GM21723 (cell line): Measurements from ENCODE around the gene TSFM.

Experiments used
- ATAC-seq: cut with Tn5 transposase; IDR thresholded peaks from one replicate; pipeline ENCODE4 v1.9.1; 2021; ENCODE audit warnings: mild to moderate bottlenecking, moderate library complexity; ENCODE audit not compliant: unreplicated experiment

Gene TSFM

GRCh38 chr12:57782608-57783465, at the start of gene TSFM:
TSS of gene TSFM (plus strand) at chr12:57782787. CDS start at chr12:57782802, 15 bp downstream.
- peak; percentile 90 for ATAC-seq

GRCh38 chr12:57733928-57734327, 48.7 kb upstream of the TSFM start:
- no peak for ATAC-seq

GRCh38 chr12:57734591-57734990, 48.0 kb upstream of the TSFM start:
- no peak for ATAC-seq

- no peak for ATAC-seq
Observed at GRCh38 chr12:57735198-57735855, 47.3 kb upstream of the TSFM start.

GRCh38 chr12:57735952-57736740, 46.4 kb upstream of the TSFM start:
- ATAC-seq: no peak

GRCh38 chr12:57736741-57737466, 45.7 kb upstream of the TSFM start:
- no peak for ATAC-seq

- no peak for ATAC-seq
Observed at GRCh38 chr12:57737467-57738460, 44.8 kb upstream of the TSFM start.

GRCh38 chr12:57738661-57739237, 43.8 kb upstream of the TSFM start, which contains the start of gene AGAP2:
TSS of gene AGAP2 (minus strand) at chr12:57738742. CDS start at chr12:57738246, 496 bp downstream.
- no peak for ATAC-seq

- no peak for ATAC-seq
Observed at GRCh38 chr12:57739387-57739786, 43.2 kb upstream of the TSFM start.

GRCh38 chr12:57739914-57740538, 42.6 kb upstream of the TSFM start:
- no peak for ATAC-seq

GRCh38 chr12:57740656-57741412, 41.8 kb upstream of the TSFM start:
- peak; percentile 47 for ATAC-seq

- ATAC-seq: peak; percentile 1
Observed at GRCh38 chr12:57741413-57741789, 41.2 kb upstream of the TSFM start.

- peak; percentile 66 for ATAC-seq
Observed at GRCh38 chr12:57741844-57742738, 40.5 kb upstream of the TSFM start.

GRCh38 chr12:57743769-57744168, 38.8 kb upstream of the TSFM start:
- no peak for ATAC-seq

GRCh38 chr12:57744194-57744776, 38.3 kb upstream of the TSFM start:
- peak; percentile 40 for ATAC-seq

- peak; percentile 83 for ATAC-seq
Observed at GRCh38 chr12:57744777-57745484, 37.7 kb upstream of the TSFM start, which contains the start of gene TSPAN31. TSS of gene TSPAN31 (plus strand) at chr12:57745039. CDS start at chr12:57745155, 116 bp downstream.
